ENCODE data around the gene MINK1. TPM values are rescaled to one million over a fixed set of nuclear protein-coding genes. Genes with fewer than 3 reads are reported as not detected.

Gene MINK1
- total RNA-seq, 2 experiments from 2014 or later = 49.1 to 50.4 TPM

DNA sequence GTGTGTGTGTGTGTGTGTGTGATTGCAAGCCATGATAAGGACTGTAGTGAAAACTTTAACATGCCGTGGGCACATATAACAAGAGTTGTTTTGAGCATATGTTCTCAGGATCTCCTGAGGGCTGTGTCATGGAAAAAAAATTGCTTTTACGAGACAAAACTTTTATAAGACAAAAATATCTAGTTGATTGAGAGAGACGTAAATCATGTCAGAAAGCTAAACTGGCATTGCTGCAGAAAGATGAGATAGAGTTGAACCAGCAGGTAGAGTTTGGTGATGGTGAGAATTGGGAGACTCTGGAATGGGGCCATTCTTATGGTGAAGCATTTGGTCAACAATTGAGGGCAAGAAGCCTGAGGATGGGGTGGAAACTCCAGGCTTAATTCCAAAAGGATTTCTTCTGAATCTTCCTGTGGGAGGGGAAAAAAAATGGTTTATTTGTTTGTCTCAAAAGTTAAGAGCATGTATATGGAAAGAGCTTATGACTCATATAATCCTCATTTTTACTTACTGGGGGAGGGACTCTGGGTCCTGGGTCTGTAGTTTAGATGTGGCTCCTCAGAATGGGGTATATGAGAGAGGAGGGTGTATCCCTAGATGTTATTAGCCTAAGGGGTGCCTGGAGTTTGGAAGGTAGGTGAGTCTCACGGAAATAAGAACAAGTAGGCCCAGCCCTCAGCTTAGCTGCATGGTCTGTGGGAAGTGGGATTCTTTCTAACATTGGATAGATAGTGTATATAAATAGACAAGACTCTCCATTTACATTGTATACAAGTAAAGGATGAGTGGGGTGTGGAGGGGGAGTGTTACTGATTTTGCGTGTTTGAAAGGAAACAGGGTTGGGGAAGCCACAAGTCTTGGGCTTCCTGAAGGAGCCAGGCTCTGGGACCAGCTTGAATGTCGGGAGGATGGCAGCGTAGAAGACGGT, 7.1 kb downstream of the MINK1 start:
- no peak overlapping the region for H3K4me3 Mint-ChIP-seq
- H3K9me3 Mint-ChIP-seq = no peaks in the 10 kb centered on the region
- DNase-seq = no peak
- H3K4me1 Mint-ChIP-seq (ENCODE audit: low read depth) = peaks cover 36% of the 10 kb centered on the region
- no peaks in the 10 kb centered on the region for H3K27me3 Mint-ChIP-seq (ENCODE audit: low read depth)
- peaks cover 3% of the 10 kb centered on the region for H3K36me3 Mint-ChIP-seq (ENCODE audit: low read depth)
- H3K27ac Mint-ChIP-seq = peak overlapping the region; percentile 68
- intact Hi-C loops (cut with micrococcal nuclease) = no loop called here
- CTCF ChIA-PET = no interaction called here

DNA sequence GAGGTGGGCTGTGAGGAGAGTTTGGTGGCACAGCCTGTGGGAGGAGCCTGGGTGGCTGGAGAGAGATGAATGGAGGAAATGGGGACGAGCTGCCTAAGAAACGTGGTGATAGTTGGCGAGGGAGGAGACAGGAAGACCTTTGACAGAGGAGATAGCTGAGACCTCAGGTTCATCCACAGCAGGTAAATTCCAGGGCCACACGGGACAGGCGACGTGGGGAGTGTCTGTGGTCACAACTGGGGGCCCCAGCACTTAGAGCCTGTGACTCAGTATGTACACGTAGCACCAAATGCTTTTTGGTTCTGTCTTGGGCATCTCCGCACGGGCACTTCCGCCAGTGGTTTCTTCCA, 7.7 kb downstream of the MINK1 start:
- CTCF ChIA-PET = interaction anchor here (0.5 kb wide), 1 partner anchor 86 kb away, joined by 5 read pairs; no protein-coding TSS in a partner anchor
- Mint-ChIP-seq H3K27ac (peak overlapping the region; percentile 68), H3K9me3 (no peaks in the 10 kb centered on the region), H3K4me3 (no peak overlapping the region), H3K4me1 (ENCODE audit: low read depth) (peaks cover 32% of the 10 kb centered on the region), H3K36me3 (ENCODE audit: low read depth) (peaks cover 3% of the 10 kb centered on the region), H3K27me3 (ENCODE audit: low read depth) (no peaks in the 10 kb centered on the region)
- intact Hi-C loops (cut with micrococcal nuclease) = no loop called here
- peak; percentile 53 for DNase-seq

DNA sequence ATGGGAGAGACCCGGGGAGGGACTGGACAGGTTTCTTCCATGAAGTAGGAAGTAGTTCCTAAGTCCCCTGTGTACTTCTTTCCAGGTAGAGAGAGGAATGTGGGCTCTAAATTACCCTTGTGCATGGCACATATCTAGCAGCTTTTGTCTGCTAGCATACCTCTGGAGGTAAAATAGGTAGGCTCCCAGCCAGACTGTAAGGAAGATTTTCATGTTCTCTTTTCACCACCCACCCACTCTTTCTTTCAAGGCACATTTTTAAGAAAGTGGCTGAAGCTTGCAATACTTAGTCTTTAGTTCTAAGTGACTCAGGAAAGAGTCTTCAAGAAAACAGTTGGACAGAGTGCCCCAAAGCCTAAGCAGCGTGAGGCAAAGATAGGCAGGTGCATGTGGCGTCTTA, 9.2 kb downstream of the MINK1 start:
- Mint-ChIP-seq H3K27ac (no peak overlapping the region), H3K4me3 (no peak overlapping the region), H3K9me3 (no peaks in the 10 kb centered on the region), H3K36me3 (ENCODE audit: low read depth) (peaks cover 3% of the 10 kb centered on the region), H3K27me3 (ENCODE audit: low read depth) (no peaks in the 10 kb centered on the region), H3K4me1 (ENCODE audit: low read depth) (peaks cover 26% of the 10 kb centered on the region)
- no peak for DNase-seq
- CTCF ChIA-PET = interaction anchor here (0.9 to 1.6 kb wide), 2 partner anchors 19 to 55 kb away, joined by 3 to 4 read pairs; no protein-coding TSS in a partner anchor
- intact Hi-C loops (cut with micrococcal nuclease) = no loop called here

DNA sequence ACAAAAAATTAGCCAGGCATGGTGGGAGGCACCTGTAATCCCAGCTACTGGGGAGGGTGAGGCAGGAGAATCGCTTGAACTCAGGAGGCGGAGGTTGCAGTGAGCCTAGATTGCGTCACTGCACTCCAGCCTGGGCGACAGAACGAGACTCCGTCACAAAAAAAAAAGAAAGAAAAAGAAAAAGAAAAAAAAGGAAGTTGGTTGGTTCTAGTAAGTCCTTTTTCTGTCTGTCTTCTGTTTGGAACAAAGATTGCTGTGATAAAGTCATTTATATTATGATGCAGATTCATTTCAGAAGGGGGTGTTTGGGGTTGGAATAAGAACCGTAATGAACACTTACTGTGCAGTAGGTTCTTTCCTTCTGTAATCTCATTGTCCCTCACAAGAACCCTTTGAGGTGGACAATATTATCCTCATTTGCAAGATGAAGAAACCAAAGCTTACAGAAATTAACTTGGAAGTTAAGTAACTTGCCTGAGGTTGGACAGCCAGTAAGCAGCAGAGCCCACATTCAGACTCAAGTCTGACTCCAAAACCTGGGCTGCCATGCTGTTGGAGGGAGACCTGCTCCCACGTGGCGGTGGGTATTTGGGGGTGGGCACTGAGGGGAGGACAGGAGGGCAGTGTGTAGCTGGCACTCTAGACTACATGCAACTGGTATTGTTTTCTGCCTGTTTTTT, 10.3 kb downstream of the MINK1 start:
- CTCF ChIA-PET = interaction anchor here (1.6 kb wide), 1 partner anchor 18 kb away, joined by 3 read pairs; no protein-coding TSS in a partner anchor
- H3K36me3 Mint-ChIP-seq (ENCODE audit: low read depth) = peaks cover 3% of the 10 kb centered on the region
- H3K27me3 Mint-ChIP-seq (ENCODE audit: low read depth) = no peaks in the 10 kb centered on the region

DNA sequence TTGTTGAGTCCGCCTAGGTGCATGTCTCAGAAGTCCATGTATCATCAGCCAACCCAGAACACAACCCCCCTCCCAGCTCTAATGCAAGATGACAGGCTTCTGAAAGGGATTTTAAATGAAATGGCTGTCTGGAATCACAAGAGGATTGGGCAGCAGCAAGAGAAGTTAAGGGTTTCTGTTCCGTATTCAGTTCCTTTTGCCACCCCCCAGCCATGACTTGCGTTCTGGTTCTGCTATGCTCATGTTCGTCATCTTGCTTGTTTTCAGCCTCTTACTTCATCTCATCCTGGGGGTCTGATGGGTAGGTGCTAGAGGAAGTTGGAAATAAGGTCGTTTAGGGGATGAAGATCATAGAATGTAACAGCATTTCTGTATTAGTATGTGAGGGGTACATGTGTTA, 12.0 kb downstream of the MINK1 start:
- CTCF ChIA-PET = no interaction called here
- no peak overlapping the region for H3K27ac Mint-ChIP-seq
- no peak for DNase-seq
- H3K36me3 Mint-ChIP-seq (ENCODE audit: low read depth) = peaks cover 3% of the 10 kb centered on the region
- no peaks in the 10 kb centered on the region for H3K9me3 Mint-ChIP-seq
- H3K4me1 Mint-ChIP-seq (ENCODE audit: low read depth) = peaks cover 21% of the 10 kb centered on the region
- no peaks in the 10 kb centered on the region for H3K27me3 Mint-ChIP-seq (ENCODE audit: low read depth)
- intact Hi-C loops (cut with micrococcal nuclease) = no loop called here
- no peak overlapping the region for H3K4me3 Mint-ChIP-seq

More for the DNA sequence above, 10.3 kb downstream of the MINK1 start:
- Mint-ChIP-seq H3K27ac (no peak overlapping the region), H3K4me1 (ENCODE audit: low read depth) (peaks cover 26% of the 10 kb centered on the region), H3K9me3 (no peaks in the 10 kb centered on the region), H3K4me3 (no peak overlapping the region)
- DNase-seq = no peak
- intact Hi-C loops (cut with micrococcal nuclease) = no loop called here

DNA sequence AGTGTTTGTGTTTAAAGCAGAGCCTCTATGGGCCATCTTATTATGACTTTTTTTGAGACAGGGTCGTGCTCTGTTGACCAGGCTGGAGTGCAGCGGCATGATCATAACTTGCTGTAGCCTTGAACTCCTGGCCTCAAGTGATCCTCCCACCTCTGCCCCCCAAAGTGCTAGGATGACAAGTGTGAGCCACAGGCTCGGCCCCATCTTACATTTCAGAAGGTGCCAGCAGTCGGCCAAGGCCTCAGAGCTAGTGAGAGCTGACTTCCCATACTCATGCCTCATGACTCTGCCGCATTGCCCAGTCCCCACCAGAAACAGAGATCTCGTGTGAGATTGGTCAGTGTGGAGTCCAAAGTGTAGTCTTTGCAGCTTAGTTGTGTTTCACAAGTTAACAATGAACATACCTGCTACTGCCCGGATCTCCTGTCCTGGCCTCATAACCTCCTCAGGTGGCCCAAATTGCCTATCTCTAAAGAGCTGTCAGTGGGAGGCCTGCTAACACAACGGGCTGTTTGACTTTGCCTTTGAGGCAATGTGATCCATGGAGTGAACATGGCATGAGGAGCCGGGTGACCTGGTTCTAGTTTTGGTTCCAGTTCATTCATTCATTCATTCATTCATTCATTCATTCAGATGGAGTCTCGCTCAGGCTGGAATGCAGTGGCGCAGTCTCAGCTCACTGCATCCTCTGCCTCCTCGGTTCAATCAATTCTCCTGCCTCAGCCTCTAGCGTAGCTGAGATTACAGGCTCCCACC, 13.7 kb downstream of the MINK1 start:
- CTCF ChIA-PET = no interaction called here
- H3K27ac Mint-ChIP-seq = no peak overlapping the region
- no peak overlapping the region for H3K4me3 Mint-ChIP-seq
- intact Hi-C loops (cut with micrococcal nuclease) = no loop called here
- no peaks in the 10 kb centered on the region for H3K9me3 Mint-ChIP-seq
- no peaks in the 10 kb centered on the region for H3K27me3 Mint-ChIP-seq (ENCODE audit: low read depth)
- H3K36me3 Mint-ChIP-seq (ENCODE audit: low read depth) = peaks cover 1% of the 10 kb centered on the region
- DNase-seq = no peak
- H3K4me1 Mint-ChIP-seq (ENCODE audit: low read depth) = peaks cover 17% of the 10 kb centered on the region

DNA sequence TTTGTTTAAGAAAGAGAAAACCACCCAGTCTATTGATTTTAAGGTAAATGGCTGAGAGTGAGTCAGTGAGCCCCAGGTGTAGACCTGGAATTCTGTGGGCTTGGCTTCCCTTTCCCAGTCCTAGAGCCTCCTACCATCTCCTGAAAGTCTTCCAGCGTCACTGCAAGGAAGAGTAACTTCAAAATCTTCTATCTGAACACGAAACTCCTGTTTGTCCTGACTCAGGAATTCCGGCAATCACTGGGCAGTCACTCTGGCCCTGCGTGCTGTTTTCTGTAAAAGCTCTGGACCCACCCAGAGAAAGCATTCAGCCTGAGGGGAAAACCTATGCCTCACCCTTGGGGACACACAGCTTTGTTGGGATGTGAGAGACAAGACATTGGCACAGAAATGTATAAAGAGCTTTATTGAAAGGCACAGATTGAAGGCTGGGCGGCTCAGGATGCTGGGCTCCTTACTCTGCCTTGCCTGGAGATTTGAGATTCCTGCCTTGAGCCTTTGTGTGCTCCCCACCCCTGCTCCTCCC, 15.9 kb downstream of the MINK1 start:
- Mint-ChIP-seq H3K27me3 (ENCODE audit: low read depth) (no peaks in the 10 kb centered on the region), H3K4me1 (ENCODE audit: low read depth) (peaks cover 24% of the 10 kb centered on the region), H3K4me3 (no peak overlapping the region), H3K27ac (no peak overlapping the region), H3K36me3 (ENCODE audit: low read depth) (peaks cover 1% of the 10 kb centered on the region), H3K9me3 (peaks cover 3% of the 10 kb centered on the region)
- CTCF ChIA-PET = interaction anchor here (0.7 kb wide), 1 partner anchor 139 kb away, joined by 3 read pairs; no protein-coding TSS in a partner anchor
- DNase-seq = no peak
- intact Hi-C loops (cut with micrococcal nuclease) = no loop called here

DNA sequence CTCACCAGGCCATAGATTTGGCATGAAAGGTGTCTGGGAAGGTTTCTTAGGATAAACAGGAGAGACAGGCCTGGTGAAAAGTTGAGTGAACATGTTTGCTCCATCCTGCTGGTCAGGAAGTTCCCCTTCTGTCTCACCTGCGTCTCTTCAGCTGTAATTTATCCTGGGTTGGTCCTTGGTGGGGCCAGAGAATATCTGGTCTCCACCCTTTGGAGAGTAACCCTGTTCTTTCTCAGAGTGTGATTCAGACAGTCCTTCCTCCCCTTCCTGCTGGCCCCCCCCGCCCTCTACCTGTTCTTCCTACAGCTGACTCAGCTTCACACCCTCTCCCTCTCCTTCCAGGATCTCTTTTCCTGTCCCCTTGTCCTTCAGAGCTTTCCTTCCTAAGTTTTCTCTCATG, 17.1 kb downstream of the MINK1 start:
- Mint-ChIP-seq H3K27me3 (ENCODE audit: low read depth) (no peaks in the 10 kb centered on the region), H3K9me3 (peaks cover 3% of the 10 kb centered on the region), H3K4me3 (no peak overlapping the region), H3K27ac (no peak overlapping the region), H3K4me1 (ENCODE audit: low read depth) (peaks cover 26% of the 10 kb centered on the region), H3K36me3 (ENCODE audit: low read depth) (no peaks in the 10 kb centered on the region)
- intact Hi-C loops (cut with micrococcal nuclease) = no loop called here
- CTCF ChIA-PET = interaction anchor here (0.7 kb wide), 1 partner anchor 18 kb away, joined by 6 read pairs; no protein-coding TSS in a partner anchor
- DNase-seq = no peak

DNA sequence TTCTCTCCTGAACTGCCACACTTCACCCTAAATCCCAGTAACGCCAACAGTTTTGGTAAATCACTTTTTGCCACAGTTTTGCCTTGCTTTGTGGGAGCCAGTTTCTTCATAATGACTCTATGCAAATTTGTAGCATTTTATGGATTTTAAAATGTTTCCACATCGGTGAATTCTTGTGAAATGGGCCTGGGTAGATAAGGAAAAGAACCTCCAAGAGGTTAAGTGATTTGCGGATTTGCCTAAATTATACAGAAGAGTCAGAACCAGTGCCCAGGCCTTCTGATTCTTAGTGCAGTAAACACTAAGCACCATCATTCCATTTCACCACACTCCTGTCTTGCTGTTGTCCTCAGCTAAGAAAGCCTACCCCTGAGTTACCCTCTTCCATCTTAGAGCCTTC, 17.9 kb downstream of the MINK1 start:
- H3K36me3 Mint-ChIP-seq (ENCODE audit: low read depth) = peaks cover 2% of the 10 kb centered on the region
- H3K27ac Mint-ChIP-seq = no peak overlapping the region
- H3K9me3 Mint-ChIP-seq = peaks cover 3% of the 10 kb centered on the region
- H3K27me3 Mint-ChIP-seq (ENCODE audit: low read depth) = no peaks in the 10 kb centered on the region
- no peak overlapping the region for H3K4me3 Mint-ChIP-seq
- DNase-seq = no peak
- intact Hi-C loops (cut with micrococcal nuclease) = no loop called here
- CTCF ChIA-PET = no interaction called here
- H3K4me1 Mint-ChIP-seq (ENCODE audit: low read depth) = peaks cover 26% of the 10 kb centered on the region

DNA sequence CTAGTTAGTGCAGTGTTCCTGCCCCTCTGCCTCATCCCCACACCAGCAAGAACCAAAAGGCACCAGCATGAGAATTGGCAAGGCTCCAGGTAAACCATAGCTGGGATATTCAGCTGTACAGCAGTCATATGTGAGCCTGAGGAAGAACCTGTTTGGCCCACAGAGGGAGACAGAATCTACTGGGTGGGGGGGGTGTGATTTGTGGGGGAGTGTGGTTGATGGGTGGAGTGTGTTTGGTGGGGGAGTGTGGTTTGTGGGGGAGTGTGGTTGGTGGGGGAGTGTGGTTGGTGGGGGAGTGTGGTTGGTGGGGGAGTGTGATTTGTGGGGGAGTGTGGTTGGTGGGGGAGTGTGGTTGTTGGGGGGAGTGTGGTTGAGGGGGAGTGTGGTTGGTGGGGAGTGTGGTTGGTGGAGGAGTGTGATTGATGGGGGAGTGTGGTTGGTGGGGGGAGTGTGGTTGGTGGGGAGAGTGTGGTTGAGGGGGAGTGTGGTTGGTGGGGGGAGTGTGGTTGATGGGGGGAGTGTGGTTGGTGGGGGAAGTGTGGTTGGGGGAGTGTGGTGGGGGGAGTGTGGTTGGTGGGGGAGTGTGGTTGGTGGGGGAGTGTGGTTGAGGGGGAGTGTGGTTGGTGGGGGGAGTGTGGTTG, 19.5 kb downstream of the MINK1 start:
- no peak overlapping the region for H3K4me3 Mint-ChIP-seq
- no peak overlapping the region for H3K27ac Mint-ChIP-seq
- intact Hi-C loops (cut with micrococcal nuclease) = no loop called here
- no peaks in the 10 kb centered on the region for H3K27me3 Mint-ChIP-seq (ENCODE audit: low read depth)
- peaks cover 3% of the 10 kb centered on the region for H3K9me3 Mint-ChIP-seq
- H3K4me1 Mint-ChIP-seq (ENCODE audit: low read depth) = peaks cover 30% of the 10 kb centered on the region
- no peak for DNase-seq
- H3K36me3 Mint-ChIP-seq (ENCODE audit: low read depth) = peaks cover 4% of the 10 kb centered on the region
- CTCF ChIA-PET = no interaction called here

DNA sequence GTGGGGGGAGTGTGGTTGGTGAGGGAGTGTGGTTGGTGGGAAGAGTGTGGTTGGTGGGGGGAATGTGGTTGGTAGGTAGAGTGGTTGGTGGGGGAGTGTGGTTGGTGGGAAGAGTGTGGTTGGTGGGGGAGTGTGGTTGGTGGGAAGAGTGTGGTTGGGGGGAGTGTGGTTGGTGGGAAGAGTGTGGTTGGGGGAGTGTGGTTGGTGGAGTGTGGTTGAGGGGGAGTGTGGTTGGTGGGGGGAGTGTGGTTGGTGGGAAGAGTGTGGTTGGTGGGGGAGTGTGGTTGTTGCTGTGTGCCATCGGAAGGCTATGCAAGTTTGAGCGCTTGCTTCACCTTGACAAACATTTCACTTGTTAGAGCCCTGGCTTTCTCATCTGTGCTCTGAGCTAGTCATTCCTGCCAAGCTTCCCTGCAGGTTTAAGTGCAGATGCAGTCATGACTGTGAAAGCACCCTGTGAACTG, 20.1 kb downstream of the MINK1 start:
- Mint-ChIP-seq H3K4me3 (no peak overlapping the region), H3K27me3 (ENCODE audit: low read depth) (no peaks in the 10 kb centered on the region), H3K4me1 (ENCODE audit: low read depth) (peaks cover 30% of the 10 kb centered on the region), H3K9me3 (peaks cover 3% of the 10 kb centered on the region), H3K27ac (no peak overlapping the region), H3K36me3 (ENCODE audit: low read depth) (peaks cover 4% of the 10 kb centered on the region)
- intact Hi-C loops (cut with micrococcal nuclease) = no loop called here
- CTCF ChIA-PET = no interaction called here
- DNase-seq = no peak

Data from activated naive CD4-positive, alpha-beta T cell treated with anti-CD3 and anti-CD28 coated beads for 36 hours (primary cell).